Cerebellar nuclear complex (tissue), 1 donor: ENCODE data around the gene WBP2NL.

Source experiments
- DNase-seq, 2 experiments: peaks; one replicate each; lab custom pipeline; 2025; lab: John Stamatoyannopoulos, UW

Gene WBP2NL

DNA sequence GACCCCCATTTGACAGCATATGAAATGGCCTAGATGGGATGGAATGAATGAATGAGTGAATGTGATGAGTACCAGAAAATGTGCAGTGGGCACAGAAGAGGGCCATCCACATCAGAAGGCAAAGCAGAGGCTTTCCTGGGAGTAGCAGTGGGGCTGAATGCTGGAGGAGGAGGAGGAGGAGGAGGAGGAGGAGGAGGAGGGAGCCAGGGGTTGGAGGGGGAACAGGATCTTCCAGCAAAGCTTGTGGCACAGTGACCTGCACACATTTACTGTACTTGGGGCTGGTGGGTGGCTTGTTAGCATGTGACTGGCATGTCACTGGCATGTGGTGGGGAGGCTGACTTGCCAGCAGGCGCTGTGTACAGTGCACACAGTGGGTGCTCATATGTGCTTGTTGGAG, 19.9 kb upstream of the WBP2NL start:
- DNase-seq = no peak

DNA sequence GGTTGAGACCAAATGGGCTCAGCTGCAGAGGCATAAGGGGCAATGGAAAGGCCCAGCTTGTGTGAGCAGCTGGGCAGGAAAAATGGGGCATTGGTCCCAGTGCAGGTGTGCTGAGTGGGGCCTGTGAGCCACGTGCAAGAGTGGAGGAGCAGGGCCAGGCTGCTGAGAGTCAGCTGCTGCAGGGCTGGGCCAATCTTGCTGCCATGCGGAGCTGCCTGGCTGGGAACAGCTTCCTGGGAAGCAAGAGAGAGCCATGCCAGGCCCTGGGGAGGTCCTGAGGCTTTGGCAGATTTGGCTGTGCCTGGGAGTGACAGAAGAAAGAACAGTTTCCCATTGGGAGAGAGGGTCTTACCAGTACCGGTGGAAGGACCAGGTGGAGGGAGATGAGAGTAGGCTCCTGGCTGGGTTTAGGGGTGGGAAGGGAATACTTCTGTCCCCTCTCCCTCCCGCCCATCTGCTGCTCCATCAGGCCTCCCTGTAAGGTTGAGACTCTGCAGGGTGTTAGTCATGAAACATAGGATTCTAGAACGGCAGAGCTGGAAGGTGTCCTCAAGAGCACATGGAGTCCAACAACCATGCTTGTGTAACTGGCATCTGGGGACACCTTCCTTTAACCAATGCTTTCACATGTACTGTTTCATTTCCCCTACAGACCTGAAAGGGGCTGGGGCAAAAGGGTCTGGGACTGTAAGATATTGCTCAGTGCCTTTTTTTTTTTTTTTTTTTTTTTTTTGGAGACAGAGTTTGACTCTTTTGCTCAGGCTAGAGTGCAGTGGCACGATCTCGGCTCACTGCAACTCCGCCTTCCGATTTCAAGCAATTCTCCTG, 19.0 kb upstream of the WBP2NL start:
- no peak for DNase-seq

DNA sequence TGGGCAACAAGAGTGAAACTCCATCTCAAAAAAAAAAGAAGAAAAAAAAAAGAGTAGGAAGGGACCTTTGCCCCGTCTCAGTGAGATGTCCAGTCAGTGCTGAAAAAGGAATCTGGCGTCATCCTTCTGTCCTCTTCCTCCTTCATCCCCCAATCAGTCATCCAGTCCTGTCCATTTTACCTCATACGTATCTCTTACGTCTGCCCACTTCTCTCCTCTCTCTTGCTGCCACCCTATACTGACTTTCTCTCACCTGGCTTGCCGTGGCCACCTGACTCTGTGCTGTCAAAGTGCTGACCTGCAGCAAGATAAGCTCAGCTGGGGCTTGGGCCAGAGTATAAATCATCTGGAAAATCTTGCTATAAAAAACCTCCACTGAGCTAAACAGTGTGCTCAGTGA, 15.7 kb upstream of the WBP2NL start:
- no peak for DNase-seq

DNA sequence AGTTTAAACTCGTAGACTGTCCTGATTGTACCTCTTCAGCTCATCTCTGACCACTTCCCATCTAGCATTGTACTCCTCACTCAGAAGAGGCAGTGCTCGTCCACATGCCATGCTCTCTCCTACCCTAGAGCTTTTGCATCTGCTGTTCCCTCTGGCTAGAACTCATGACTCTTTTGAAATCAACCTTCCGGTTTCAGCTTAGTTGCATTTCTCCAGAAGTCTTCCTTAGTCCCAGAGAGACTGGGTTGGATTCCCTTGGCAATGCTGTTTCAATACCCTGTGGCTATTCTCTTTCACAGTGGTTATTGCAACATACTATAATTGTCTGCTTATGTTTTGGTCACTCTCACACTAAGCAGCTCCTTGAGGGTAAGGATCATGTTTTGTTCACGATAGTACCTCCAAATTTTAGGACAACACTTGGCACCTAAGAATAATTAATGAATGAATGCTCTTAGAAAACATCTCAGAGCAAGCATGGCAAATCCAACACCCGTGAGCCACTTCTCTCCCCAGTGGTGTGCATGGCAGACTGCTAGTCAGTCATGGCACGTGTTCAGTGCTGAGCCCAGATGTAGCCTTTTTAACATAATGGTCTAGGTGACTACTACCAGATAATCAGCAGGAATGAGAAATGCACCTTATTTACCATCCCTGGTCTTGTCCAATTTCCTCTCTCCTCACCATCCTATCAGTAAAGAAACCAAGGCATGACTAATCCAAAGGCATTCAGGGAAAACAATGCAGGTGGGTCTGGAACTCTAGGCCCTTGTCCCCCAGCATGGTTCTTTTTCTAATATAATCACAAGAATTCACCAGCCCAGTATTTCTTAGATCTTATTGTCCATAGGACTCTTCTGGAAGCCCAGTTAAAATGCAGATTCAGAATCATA, 14.8 kb upstream of the WBP2NL start:
- no peak for DNase-seq

DNA sequence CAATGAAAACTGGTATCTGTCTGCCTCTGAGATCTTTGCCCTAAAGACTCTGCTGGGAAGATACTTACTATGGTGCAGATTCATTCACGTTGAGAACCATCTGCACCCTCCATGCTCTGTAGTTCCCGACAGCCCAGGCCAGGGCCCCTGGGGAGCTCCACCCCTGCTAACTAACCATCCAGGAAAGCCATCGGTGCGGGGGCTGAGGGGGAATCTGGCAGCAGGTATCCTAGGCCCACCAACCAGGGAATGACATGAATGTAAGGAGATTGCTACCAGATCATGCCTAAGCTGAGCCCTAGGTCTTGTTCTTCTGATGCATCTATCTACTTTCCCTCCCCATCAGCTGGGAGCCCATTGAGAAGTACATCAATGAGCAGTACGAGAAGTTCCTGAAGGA, 11.3 kb upstream of the WBP2NL start:
- DNase-seq = no peak

DNA sequence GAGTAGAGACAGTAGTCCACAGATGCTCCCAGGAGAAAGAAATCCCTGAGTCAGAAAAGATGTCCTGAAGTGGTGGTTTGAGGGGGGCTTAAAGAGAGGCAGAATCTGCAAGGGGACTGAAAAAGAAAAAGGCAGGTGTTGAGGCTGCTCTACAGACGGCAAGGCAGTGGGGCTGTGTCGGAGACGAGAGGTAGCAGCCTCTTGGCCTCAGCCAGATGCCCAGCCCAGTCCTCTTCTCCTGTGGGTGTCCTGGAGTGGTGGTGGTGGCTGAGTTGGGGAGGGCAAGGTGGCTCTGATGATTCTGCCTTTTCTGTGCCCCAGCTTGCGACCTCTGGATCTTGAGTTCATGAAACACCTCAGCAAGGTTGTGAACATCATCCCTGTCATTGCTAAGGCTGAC, 9.3 kb upstream of the WBP2NL start:
- no peak for DNase-seq

DNA sequence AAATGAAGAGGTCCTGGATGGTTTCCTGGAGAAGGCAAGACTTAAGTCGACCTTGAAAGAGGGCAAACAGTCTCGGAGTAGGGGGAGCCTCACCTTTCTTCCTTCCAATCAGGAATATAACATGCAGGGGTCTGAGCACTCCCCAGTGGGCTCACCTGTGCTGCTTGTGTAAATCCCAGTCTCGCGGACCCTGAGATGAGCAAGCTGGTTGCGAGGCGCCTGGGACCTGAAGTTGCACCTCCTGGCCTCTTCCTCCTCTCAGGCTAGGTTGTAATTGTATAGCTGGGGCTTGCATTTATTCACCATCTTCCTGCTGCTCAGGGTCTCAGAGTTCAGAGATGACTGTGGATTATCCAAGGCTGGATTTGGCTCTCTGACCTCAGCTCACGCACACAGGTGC, 7.5 kb upstream of the WBP2NL start:
- DNase-seq = no peak

DNA sequence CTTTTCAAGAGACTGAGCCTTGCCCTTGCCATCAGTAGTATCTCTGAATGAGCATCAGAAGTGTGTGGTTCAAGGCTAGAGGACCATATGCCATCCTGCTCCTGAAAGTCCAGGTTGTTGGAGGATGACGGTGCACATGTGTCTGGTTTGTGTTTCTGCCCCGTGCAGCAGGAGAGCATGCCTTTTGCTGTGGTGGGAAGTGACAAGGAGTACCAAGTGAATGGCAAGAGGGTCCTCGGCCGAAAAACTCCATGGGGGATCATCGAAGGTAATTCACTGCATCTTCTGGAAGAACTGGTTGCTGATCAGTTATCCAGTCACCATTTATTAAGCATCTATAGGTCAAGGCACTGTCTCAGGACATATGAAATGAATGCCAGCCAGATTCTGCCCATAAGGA, 6.1 kb upstream of the WBP2NL start:
- DNase-seq = no peak

DNA sequence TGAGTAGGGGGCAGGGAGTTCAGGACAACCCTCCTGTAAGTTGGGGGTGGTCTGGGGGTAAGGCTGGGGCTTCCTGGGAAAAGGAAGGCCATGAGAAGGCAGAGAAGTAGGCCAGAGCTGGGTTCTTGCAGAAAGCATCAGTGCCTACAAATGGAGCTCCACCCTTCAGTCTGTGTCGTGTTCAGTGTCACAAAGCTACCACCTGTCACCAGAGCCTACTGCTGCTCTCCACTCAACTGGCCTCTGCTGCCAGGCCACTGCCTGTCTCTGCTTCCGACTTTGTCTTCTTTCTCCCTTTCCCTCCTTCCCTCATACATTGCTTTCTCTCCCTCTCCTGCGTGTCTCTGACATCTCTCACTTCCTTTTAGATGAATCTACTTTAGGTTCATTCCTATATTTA, 3.4 kb upstream of the WBP2NL start:
- no peak for DNase-seq

DNA sequence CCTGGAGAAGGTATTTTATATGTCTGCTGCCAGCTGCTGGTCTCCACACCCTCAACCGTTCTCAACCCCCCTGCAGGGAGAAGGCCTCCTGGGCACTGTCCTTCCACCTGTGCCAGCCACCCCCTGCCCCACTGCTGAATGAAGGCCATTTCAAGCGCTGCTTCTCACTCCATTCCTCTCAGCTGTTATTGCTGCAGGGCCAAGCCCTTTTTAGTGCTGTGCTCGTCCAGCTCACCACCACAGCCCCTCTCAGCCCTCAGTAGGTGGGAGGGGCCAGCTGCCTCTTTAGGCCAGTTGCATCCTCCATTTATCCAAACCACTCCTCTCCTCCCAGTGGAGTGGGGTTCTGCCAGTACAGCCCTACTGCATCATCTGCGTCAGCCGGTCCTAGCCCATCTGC, 1.8 kb upstream of the WBP2NL start:
- DNase-seq = no peak

DNA sequence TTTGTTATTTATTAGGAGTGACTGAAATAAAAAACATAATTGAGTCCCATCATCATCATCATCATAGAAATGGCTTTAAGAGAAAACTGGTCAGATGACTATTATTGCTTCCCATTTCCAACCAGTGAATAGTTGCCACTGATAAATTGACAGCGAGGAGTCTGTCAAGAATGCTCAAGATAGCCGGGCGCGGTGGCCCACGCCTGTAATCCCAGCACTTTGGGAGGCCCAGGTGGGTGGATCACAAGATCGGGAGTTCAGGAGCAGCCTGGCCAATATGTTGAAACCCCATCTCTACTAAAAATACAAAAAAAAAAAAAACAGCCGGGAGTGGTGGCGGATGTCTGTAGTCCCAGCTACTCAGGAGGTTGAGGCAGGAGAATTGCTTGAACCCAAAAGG, 1.9 kb downstream of the WBP2NL start:
- DNase-seq = no peak

DNA sequence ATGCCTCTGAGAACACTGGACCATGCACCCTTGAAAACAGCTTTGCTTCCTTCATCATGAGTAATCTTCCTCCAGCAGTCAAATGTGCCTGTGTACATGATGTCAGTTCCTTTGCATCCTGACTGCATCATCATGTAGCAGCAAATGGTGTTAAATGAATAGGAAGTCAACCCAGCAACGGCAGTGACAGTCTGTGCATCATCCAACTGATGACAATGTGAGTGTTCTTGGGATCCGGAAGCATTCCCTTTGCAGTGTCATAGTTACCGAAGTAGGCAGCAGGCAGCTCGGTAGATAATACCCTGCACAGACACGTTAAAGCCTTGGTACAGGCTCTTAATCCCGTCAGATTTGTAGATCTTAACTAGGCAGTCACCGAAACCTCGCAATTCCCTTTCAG, 2.5 kb downstream of the WBP2NL start:
- no peak for DNase-seq

DNA sequence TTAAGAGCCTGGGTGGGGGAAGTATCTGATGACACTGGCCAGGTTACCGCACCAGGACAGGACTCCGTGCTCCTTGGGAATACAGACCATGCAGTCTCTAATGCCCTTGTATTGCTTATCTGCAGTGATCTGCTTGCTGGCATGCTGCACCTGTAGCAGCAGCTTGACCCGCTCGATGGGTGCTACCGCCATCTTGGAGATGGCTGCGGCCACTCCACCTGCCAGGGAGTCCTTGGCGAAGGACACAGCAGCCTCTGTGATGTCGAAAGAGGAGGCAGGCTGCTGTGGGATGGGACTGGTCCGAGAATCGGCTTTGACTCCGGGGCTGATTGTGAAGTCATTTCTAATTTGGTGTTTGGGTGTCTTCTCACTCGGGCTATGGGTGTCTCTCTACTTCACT, 3.1 kb downstream of the WBP2NL start:
- DNase-seq = no peak

DNA sequence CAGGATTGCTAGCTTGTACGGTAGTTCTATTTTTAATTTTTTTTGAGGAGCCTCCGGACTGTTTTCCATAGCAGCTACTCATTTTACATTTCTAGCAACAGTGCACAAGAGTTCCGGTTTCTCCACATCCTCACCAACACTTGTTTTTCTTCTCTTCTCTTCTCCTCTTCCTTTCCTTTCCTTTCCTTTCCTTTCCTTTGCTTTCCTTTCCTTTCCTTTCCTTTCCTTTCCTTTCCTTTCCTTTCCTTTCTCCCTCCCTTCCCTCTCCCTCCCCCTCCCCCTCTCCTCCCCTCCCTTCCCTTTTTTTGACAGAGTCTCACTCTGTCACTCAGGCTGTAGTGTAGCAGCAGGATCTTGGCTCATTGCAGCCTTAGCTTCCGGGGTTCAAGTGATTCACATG, 9.3 kb downstream of the WBP2NL start:
- no peak for DNase-seq

DNA sequence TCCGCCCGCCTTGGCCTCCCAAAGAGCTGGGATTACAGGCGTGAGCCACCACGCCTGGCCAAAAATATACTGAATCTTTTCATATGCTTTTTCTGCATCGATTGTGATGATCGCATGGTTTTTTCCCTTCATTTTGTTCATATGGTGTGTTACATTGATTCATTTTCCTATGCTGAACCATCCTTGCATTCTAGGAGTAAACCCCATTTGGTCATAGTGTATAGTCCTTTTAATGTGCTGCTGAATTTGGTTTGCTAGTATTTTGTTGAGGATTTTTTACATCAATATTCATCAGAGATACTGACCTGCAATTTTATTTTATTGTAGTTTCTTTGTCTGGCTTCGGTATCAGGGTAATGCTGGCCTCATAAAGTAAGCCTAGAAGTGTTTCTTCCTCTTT, 12.2 kb downstream of the WBP2NL start:
- no peak for DNase-seq

DNA sequence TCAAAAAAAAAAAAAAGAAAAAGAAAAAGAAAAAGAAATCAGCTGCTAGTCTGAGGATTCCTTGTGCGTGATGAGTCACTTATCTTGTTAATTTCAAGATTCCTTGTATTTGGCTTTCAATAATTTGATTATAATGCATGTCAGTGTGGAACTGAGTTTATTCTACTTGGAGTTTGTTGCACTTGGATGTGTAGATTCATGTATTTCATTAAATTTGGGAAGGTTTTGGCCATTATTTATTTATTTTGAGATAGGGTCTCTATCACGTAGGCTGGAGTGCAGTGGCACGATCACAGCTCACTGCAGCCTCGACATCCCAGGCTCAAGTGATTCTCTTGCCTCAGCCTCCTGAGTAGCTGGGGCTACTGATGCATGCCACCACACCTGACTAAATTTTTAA, 14.8 kb downstream of the WBP2NL start:
- DNase-seq = no peak

DNA sequence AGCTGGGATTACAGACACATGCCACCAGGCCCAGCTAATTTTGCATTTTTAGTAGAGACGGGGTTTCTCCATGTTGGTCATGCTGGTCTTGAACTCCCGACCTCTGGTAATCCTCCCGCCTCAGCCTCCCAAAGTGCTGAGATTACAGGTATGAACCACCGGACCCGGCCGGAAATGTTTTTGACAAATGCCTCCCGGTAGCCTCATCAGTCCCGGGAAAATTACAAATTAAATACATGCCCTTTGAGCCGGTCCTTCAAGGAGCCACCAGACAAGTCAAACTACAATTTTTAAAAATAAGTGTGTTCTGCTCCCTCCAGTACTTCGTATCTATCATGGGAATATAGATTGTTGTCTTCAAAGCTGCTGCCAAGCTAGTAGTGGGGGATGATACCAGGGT, 17.5 kb downstream of the WBP2NL start:
- DNase-seq = no peak

DNA sequence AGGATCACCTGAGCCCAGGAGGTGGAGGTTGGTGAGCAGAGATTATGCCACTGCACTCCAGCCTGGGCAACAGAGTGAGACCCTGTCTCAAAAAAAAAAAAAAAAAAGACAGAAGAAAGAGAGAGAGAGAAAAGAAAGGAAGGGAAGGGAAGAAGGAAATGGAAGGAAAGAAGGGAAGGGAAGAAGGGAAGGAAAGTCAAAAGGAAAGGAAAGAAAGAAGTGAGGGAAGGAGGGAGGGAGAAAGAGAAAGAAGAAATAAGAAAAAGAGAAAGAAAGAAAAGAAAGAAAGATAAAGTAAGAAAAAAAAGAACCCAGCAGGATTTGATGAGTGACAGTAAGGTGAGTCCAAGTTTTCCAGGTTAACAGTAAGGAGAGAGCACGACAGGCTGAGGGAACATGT, 19.6 kb downstream of the WBP2NL start:
- no peak for DNase-seq

DNA sequence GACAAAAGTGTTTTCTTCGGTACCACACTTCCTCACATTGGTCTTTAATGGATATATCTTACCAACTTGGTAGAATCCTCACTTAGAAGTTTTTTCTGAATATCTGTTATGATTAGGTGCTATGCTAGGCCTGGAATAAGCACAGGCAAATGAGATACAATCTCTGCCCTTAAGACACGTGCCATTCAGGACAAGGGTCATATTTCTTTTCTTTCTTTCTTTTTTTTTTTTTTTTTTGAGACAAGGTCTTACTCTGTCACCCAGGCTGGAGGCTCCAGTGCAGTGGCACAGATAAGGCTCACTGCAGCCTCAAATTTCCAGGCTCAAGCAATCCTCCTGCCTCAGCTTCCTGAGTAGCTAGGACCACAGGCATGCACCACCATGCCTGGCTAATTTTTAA, 23.0 kb downstream of the WBP2NL start:
- DNase-seq = no peak

DNA sequence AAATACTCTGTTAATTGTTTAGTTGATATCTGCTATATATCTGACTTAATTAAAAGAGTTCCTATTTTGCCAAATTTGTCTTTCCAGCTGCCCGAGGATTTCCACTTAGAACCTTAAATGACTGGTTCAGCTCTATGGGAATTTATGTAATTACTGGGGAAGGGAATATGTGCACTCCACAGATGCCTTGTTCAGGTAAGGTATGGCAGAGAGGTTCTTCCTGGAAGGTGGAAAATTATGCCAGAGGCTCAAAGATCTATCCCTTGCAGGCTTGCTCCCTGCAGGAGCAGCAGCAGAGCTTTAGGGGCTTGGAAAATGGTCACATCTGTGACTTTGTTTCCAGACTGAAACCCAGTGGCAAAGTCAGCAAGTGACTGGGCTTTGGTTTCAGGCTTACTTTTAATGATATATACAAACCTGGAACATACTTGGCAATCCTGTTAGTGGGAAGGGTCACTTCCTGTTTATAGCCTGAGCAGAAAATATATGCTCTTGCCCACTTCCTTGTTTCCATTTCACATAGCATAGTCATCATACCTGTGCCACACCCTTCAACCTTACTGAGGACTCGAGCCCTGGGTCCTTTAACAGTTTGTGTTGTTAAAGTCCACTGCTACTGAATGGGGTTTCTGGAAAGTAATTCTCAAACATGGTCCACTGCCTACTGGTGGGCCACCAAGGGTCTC, 23.7 kb downstream of the WBP2NL start:
- DNase-seq = no peak

DNA sequence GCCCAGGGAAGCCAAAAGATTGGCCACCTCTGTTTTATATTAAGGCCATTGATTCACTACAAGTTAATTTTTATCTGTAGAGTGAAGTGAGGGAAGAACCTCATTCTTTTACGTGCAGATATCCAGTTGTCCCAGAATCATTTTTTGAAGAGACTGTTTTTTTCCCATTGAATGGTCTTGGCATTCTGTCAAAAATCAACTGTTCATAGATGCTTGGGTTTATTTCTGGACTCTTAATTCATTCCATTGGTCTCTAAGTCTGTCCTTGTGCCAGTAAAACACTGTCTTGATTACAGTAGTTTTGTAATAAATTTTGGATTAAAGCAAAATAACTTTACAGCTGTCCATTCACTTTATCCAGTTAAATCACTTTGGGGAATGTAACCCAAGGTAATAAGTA, 26.8 kb downstream of the WBP2NL start:
- no peak for DNase-seq

DNA sequence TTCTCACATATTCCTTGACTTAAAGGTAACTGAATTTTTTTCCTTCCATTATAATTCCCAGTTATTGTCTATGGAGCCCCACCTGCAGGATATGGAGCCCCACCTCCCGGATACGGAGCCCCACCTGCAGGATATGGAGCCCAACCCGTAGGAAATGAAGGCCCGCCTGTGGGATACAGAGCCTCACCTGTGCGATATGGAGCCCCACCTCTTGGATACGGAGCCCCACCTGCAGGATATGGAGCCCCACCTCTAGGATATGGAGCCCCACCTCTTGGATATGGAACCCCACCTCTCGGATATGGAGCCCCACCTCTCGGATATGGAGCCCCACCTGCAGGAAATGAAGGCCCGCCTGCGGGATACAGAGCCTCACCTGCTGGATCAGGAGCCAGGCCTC, 28.1 kb downstream of the WBP2NL start:
- no peak for DNase-seq
